Activated CD8-positive, alpha-beta memory T cell treated with anti-CD3 and anti-CD28 coated beads, Interleukin-2, amount 50 U/mL, for 24 hours (primary cell): ENCODE data around the gene CHKA.

ENCODE experiments used
- DNase-seq: peaks from one replicate; pipeline ENCODE4 v3.0.0-alpha.2; 2020; ENCODE audit errors: extremely low read depth

The CHKA gene

DNA sequence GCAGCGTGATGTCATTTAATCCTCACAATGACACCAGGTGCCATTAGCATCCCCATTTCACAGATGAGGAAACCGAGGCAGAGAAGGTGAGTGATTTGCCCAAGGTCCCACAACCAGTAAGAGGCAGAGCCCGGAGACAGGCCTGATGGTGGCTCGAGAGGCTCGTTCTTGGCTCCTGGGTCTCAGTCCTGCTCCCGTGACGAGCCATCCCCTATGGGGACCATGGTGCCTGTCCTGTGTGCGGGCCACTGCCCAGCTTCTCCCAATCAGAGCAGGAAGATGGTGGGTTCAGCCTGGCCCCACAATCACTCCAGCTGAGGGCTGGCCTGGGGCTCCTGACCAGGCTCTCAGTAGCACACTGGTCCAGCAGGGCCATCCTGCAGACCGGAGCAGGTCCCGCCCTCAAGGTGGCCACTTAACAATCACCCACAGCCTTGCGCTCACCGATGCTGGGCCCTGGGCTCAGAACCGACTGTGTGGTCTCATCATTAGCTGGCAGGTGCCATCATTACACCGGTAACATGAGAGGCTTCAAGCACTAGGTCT, 107.5 kb downstream of the CHKA start:
- no peak for DNase-seq

DNA sequence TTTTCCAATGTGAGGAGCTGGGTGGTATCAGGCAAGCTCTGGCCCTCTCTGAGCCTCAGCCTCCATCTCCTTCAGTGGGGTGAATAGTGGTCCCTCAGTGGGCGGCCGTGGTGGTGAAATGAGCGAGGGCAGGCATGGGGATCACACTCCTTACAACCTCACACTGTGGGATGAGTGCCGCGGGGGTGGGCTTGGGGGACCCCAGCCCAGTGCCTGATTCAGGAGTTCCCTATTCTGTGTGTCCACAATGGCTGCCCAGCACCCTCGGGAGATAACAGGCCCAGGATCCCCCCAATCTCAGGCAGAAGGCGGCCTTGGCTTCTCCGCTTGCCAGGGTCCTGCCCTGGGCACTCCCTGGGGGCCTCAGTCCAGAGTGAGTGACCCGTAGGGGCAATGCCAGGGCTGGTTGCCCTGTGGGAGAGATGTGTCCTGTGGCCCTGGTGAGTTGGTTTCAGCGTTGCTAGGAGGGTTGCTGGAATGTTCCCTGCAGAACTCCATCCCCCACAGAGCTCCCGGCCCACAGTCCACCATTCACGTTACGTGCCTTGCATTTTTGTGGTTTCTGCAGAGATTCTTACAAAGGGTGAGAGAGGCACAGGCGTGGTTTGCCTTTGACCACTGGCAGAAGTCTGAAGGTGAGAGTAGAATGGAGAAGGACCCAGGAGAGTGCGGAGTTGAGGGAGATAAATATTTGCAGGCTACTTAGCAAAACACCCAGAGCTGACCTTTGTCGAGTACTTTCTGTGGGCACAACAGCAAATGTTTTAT, 108.2 kb downstream of the CHKA start:
- DNase-seq: no peak

DNA sequence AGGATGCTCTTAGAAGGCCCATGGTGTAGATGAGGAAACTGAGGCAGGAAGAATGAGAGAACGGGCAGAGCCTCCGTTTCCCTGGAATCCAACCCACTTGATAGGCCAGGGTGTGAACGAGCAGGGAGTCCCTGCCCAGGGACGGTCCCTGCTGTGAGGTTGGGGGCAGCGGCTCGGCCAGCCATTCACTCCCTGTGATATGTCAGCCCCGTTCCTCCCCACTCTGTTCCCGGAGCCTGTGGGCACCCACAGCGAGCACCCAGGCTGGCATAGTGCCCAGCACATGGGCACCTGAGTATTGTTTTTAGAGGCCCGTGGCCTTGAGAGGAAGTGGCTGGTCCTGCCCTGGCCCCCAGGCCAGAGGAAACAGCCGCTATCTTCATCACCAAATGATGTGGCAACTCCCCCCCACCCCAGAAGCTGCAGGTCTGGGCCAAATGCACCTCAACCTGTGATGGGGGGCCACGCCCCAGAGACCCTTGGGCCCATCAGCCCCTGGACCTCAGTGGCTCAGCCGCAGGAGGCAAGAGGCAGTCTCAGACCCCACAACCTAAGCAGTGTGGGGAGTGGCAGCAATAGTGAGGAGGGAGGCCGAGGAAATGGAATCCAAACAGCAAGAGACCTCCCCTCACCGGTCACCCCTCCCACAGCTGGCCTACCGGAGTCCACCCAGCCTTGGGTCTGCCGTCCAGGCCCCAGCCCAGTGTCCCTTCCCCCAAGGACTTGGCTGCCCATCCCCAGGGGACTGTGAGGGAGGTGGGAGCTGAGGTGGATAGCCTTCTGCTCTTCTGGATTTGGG, 108.9 kb downstream of the CHKA start:
- DNase-seq: no peak

DNA sequence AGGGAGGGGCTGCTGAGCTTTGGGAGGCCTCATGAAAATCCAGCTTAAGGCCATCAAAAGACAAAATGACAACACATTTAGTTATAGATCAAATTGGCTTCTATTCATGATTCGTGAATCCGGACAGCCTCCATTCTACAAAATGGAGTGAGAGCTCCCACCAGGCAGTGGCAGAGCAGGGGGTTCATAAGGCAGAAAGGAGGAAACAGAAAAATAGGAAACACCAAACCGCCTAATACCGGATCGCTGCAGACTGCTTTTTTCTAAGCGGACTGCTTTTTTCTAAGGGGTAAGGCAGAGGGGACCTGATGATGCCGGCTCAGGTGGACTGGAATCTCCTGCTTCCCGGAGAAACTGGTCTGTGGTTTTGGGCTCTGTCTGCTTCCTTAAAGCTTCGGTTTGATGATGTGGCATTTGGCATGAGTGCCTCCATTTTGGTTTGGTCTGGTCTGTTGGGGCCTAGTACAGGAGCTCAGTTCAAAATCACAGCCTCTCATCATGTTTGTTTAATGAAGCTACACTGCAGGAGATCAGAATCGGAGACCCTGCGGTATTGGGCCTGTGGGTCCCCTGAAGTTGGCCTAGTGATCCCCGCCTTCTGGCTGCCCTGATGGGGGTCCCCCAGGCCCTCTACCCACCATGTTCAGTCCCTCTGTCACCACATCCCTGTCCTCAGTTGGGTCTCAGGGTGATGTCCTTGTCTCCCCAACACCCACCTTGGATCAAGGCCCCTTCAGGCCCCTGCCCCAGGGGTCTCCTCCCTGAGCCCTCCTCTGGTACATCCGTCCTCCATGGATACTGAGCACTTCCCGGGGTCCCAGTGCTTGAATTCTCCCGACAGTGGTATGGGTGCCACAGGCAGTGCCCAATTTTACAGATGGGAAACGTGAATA, 109.9 kb downstream of the CHKA start:
- DNase-seq: no peak

DNA sequence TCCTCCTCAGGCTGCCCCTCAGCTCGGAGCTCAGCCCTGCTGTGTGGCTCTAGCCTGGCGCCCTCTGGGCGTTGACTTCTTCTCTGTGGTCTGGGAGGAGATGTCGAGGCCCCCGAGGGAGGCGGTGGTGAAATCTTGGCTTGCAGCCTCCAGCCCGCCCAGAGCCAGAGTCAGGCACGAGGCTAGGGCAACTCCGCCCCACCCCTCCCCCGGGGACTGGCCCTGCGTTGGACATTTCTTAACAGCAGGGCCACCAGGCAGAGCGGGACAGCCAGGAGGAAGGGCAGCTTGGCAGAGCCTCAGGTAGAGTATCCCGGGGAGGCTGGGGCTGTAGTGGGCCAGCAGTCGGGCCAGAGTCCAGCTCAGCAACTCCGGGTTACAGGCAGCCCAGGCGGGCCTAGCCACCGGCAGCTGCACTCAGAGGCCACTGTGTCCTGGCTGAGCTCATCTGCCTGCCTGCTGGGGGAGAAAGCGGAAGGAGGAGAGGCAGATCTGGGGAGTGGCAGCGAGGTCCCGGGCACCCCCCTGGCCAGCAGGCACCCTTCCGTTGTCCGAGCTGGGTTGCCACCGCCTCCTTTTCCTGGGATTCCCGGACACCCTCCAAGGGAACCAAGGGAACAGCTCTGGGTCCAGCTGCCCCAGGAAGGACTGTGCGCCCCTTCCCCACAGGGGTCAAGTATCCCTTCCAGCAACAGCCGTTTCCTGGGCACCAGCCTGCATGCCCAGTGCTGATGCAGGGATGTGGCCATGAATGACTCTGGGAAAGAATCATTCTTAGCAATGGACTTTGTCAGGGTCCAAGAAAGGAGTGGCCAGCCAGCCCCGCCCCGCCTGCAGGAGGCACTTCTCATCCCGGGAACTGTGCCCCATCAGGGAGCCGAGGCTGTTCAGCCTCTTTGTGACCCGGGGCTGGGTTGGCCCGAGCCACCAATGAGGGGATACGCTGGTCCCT, 110.8 kb downstream of the CHKA start, which contains the start of gene ALDH3B1:
Gene ALDH3B1, plus strand, starts transcription at position 238 of the 952 bp plus-strand sequence. CDS start 4,971 bp downstream, outside the sequence.
- no peak for DNase-seq

DNA sequence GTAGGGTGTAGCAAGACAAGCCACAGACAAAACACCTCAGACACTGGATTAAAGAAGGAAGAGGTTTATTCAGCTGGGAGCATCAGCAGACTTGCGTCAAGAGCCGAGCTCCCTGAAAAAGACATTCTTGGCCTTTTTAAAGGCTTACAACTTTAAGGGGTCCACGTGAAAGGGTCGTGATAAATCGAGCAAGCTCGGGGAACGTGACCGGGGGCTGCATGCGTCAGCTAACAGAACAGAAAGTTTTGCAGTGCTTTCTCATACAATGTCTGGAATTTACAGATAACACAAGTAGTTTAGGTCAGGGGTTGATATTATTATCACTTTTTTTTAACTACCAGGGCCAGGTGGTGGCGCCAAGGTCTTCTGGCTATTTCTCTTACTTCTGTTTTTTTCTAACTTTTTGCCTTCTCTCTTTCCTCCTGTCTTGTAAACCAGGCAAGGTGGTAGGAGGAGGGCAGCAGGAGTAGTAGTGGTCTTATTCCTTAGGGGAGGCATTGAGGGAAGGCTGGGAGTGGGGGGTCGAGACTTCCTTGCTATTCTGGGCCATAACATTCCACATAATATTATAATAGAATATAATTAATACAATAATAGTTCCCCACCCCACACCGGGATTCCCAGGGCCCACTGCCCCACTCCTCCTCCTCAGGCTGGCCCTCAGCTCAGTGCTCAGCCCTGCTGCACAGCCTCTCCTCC, 111.6 kb downstream of the CHKA start:
- no peak for DNase-seq

DNA sequence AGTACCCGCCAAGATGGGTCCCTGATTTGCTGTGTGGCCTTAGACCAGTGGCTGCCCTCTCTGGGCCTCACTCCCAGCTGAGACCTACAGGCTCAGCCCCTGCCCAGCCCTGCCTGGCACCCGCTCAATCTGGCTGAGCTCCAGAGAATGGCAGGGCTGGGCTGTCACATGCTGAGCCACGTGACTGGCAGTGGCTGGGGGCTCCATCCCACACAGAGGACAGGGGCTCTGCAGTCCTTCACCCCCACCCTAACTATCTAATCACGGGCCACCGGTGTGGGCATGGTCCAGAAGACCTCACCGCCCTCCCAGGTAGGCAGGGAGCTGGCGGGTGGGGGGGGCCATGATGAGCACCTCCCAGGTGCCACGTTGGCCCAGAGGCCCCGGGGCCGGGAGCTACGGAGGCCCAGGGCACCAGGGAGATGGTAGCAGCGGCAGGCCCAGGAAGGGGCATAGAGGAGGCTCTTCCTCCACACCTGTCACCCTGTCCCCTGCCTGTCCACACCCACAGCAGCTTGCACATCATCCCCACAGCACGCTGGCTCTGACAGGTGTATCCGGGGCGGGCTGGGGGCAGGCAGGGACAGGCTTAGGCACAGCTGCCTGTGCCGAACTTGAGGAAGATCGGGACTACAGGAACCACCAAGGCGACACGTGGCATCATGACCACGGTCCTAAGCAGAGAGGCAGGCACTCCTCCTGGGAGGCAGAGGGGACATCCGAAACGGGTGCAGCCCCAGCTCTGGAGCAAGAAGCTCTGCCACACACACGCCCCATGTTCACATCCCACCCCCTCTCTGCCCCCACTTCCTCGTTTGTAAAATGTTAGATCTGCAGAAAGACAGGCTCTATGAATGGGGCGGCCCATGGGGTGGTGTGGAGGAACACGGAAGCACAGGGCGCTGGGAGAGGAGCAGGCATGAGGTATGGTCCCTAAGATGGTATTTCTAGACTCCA, 112.5 kb downstream of the CHKA start:
- DNase-seq: no peak

DNA sequence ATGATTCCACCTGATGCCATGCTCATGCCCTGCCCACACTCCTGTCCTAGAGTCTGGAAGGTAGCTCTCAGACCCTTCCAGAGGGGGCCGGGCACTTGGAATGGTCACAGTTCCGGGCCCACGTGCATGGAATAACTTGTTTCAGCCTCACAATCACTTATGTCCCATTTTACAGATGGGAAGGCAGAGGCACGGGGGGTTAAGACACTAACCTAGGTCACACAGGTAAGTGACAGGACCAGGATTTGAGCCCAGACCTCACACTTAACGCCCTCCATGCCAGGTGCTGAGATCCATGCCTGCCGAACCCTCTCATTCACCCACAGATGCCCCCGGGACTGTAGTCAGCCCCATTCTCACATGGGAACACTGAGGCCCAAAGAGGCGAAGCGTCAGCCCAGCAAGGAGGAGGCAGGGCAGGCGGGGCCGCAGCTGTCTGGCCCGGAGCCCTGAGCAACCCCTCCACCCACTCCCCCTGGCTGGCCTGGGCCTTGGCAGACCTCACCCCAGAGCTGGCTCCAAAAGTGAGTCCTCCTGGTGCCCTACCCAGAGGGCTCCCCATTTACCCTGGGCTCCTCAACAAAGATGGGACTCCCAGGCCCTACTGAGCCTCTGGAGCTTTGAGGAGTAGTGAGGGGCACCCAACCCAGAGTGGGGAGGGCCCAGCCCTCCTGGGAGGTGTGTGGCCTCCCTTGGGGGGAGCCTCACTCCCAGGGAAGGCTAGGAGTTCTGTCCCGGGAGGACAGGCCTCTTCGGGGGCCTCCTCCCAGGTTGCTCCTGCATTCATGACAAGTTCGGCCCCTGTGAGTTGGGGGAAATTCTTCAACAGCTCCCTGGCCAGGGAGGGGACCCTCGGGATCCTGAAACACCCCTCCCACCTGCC, 113.4 kb downstream of the CHKA start:
- DNase-seq: no peak

DNA sequence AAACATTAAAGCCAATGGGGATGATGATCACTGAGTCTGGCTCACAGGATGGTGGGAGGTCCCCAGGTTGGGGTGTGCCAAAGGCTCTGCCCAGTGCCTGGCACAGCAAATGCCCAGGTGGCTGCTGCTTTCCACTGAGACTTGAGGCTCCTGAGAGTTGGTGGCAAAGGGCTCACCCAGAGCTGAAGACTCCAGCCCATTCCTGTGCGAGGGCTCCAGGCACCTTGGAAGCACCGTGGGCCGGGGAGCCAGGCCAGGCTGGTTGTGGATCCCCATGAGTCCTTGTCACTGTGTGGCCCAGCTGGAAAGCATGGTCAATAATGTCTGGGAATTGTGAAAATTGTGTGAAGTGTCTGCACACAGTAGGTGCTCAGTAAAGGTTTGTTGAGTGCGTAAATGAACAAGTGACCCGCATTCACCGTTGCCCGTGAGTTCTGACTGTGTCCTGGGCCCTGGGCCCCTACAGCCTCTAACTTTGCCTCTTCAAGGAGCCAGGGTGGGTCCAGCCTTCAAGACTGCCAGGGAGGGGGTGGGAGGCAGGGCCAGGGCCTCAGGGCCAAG, 114.5 kb downstream of the CHKA start:
- no peak for DNase-seq

DNA sequence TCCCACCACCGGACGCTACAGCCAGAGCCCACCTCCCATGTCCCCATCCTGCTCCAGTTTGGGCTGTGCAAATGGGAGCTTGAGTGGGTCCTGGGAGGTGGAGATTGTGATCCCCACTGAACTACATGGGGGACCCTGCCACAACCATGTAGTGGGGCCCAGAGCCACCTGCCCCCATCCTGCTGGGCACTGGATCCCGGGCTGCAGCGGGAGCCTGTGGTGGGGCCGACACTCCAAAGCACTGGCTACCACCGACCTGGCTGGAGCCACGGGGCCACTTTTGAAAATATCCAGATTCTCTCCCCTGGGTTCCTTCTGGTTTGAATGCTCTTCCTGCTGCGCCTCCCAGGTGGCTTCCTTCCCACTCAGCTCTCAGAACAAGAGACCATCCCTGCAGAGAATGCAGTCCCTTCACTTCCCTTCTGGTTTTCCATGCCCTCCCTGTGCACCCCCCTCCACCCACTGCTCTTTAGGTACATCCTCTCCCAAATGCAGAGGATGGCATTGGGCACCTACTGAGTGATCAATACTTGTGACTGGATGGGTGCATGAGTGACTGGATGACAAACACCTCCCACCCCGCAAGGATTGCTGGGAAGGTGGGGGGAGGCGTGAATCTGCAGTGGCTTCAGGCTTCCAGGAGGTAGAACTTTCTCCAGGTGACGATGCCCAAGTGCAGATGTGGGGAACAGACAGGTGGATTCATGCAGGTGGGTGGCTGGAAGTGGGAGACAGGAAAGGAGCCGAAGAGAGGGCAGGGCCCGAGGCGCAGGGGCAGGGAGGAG, 116.4 kb downstream of the CHKA start:
- no peak for DNase-seq

DNA sequence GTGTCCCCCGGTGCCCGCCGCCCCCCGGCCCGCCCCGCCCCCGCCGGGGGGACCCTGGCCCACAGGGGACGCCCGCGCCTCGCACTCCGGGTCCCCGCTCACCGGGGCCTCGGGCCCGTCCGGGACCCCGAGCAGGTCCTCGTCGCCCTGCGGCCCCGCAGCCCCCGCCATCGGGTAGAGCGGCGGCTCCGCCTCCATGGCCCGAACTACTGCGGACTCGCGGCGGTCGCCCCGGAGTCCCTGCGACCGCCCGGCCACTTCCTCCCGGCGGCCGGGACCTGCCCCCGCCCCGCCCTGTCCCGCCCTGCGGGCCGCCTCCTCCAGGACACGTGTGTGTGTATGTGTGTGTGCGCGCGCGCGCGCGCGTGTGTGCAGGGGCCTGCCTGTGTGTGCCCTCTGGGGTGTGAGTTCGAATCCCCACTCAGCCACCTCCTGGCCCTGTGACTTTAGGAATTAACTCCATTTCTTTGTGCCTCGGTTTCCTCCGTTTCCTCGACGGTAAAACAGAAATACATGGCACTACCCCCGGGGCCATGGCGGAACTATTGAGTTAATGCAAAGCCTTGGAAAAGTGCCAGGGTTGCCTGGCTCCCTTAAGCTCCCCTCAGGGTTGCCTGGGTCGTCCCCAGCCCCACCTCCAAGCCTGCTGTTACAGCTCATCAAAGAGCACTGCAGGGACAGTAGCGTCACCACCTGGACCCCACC, 117.2 kb downstream of the CHKA start, which contains the start of gene UNC93B1:
Gene UNC93B1, minus strand, starts transcription at position 252 of the 705 bp plus-strand sequence. Its CDS starts 54 bp downstream, at position 198.
- peak; percentile 39 for DNase-seq

DNA sequence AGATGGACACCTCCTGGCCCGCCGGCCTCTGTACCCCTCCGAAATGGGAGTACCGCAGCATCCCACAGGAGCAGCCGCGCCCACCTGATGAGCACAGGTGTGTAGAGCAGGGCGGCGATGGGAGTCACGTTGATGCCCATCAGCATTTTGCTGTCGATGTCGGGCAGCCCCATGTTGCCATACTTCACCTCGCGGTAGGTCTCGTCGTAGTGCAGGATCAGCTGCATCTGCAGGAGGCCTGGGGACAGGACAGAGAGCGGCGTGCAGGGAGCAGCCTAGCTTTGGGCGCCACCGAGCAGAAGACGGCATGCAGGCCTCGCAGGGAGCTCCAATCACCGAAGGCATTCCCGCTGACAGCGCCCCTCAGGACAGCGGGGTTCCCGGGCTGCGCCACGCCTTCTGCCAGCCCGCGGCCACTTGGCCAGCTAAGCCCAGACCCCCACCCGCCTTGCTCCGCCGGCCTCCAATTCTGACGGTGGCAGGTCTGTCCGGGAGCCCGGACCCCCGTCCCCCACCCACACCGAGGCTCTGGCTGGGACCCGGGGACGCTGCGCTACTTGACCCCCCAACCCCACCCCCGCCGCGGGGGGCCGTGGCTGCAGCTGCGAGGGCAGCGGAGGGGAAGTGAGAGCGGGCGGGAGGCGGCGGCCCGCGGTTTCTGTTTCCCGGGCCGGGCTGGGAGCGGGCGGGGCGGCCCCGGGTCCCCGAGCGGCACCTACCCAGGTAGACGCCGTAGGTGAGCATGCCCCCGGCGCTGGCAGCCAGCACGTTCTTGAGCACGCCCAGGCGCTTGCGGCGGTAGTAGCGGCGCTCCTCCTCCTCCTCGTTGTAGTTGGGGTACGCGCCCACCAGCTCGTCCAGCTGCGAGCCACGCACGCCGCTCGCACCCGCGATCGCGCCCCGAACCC, 118.0 kb downstream of the CHKA start:
- DNase-seq: no peak
